Hippocampal formation (tissue), 2 donors: ENCODE data around the gene INA.
A peak's percentile ranks its signal among the peaks of the same experiment; 100 is the strongest.
"Not testable (repeated sequence)": the region's sequence is repeated elsewhere in the genome, so short reads cannot be mapped to it uniquely, and the experiment has no call there.

ENCODE experiments used
- DNase-seq, 2 donors: peaks; one replicate each; lab custom pipeline; 2025; lab: John Stamatoyannopoulos, UW

Gene INA

DNA sequence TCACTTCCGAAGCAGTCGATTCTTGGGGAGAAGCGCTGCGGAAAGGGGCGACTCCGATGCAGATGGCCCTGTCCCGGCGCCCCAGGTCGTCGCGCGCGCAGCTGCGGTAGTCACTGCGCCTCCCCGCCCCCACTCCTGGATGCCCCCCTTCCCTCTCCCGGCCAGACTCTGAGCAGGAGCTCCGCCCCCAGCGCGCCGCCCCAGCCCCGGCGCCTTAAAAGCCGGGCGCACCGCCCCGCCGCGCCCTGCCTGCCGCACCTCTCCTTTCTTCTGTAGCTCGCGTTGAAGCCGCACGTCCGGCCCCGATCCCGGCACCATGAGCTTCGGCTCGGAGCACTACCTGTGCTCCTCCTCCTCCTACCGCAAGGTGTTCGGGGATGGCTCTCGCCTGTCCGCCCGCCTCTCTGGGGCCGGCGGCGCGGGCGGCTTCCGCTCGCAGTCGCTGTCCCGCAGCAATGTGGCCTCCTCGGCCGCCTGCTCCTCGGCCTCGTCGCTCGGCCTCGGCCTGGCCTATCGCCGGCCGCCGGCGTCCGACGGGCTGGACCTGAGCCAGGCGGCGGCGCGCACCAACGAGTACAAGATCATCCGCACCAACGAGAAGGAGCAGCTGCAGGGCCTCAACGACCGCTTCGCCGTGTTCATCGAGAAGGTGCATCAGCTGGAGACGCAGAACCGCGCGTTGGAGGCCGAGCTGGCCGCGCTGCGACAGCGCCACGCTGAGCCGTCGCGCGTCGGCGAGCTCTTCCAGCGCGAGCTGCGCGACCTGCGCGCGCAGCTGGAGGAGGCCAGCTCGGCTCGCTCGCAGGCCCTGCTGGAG lies at the start of gene INA:
TSS of gene INA (plus strand) at position 243 of the 817 bp plus-strand sequence. CDS start at position 317, 74 bp downstream.
- no peak for DNase-seq

DNA sequence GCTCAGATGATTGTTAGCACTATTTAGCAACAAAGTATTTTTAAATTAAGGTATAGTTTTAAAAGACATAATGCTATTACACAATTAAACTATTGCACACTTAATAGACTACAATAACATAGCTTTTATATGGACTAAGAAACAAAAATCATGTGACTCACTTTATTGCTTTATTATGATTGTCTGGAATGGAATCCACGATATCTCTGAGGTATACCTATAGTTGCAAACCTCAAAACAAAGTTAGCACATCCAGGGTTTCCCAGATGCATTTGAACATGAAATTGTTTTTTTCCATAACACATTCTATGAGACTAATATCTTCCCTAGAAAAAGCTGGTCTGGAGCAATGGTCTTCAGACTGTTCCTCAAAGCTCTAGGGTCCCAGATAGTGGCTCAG lies 49.5 kb upstream of the INA start:
- DNase-seq = no peak

DNA sequence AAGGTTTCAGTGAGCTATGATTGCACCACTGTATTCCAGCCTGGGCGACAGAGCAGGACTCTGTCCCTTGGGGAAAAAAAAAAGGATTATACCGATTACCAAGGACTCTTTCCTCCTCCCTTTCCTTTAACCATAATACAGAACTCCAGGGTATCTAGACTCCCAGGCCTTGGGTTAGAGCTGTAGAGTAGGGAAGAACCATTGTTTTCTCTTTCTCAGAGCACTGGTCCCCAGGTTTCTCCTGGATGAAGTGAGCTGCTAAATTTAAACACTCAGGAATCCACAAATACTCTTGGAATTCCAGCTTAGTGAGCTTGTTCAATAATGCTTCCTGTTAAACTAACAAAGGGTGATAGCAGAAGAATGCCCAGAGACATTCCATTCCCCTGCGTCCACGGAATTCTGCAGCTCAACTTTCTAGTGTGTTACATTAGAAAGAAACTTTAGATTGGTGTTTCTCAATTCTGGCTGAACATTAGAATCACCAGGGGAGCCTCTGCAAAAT lies 45.8 kb upstream of the INA start:
- DNase-seq = no peak

DNA sequence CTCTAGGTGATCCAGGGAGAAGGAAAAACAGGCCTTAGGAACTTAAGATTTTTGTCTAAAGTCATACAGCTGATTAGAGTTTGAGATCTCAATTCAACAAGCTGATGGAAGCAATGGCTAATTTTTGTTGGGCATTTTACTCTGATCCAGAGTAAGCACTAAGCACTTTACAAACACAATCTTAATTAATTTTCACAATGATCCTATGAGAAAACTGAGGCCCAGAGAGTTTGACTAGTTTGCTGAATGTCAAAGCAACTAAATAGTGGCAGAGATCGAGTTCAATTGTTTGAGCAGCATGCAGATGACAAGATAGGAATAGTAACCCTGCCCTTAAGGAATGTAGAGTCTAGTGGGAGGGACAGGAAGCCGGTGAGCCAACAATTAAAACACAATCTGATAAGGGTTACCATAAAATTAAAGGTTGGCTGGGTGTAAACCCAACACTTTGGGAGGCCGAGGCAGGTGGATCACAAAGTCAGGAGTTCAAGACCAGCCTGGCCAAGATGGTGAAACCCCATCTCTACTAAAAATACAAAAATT lies 44.7 kb upstream of the INA start:
- DNase-seq = no peak

DNA sequence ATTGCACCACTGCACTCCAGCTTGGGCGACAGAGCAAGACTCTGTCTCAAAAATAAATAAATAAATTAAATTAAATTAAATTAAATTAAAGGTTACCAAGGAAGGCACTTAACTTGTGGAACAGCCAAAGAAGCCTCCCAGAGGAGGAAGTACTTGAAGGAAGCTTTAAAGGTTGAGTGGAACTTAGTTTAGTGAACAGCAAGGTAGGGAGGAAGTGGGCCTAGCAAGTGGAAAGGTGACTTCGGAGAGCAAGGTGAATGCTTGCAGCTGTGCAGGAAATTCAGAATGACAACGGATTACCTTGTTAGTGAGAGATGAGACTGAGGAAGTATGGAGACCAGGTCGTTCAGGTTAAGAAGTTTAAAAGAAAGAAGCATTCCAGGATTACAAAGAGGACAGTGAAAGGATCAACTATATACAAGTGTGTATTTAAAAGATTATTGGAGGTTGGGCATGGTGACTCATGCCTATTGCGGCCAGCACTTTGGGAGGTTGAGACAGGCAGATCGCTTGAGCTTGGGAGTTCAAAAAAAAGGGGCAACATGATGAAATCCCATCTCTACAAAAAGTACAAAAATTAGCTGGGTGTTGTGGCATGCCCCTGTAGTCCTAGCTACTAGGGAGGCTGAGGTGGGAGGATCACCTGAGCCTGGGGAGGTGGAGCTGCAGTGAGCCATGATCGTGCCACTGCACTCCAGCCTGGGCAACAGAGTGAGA lies 44.0 kb upstream of the INA start:
- no peak for DNase-seq

DNA sequence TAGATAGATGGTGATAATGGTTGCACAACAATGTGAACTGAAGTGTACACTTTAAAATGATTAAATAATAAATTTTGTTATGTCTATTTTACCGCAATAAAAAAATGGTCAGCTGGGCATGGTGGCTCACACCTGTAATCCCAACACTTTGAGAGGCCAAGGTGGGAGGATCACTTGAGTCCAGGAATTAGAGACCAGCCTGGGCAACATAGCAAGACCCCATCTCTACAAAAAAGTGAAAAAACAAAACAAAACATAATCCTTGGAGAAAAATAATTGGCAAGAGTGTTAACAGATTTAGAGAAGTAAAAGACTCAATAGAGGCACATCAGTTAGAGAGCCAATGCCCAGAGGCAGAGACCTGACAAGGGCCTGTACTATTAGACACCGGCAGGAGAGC lies 41.2 kb upstream of the INA start:
- DNase-seq = no peak

GRCh38 chr10:103238506-103239252 lies 38.3 kb upstream of the INA start:
- no peak for DNase-seq

DNA sequence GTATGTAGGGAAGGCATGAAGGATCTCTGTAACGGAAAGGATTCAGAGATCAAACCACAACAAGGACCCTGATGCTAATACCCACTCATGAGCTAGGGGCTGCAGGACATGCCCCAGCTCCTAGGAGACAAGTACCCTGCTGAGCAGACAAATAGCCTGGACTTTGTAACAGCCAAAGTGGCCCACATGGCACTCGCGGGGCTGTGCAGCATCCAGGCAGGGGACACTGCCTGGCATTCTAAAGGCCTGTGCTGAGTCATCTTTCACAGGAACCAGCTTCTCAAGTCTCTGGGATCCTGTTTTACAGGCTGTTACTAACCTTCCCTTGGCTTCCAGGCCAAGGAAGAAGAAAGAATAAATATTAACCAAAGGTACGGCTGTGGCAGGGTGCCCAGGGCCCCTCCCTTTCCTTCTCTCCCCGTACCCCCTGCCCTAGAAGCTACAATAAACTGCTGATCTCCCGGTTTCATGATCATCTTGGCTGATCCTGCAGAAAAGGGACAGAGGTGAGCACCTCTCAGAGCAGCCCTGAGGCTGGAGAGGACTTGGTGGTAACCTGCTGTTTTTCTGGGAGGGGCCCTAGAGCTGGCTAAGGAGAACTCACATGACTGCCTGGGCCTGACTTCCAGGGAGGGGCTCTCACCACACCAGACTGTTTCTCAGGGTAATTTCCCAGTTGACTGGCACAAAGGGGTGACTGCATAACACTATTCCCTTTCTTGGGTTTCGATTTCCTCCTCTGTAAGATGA lies 35.5 kb upstream of the INA start:
- DNase-seq = peak; percentile 12 to 44

- DNase-seq = peak; percentile 77 to 80
Observed at GRCh38 chr10:103244666-103245271, 32.2 kb upstream of the INA start.

DNA sequence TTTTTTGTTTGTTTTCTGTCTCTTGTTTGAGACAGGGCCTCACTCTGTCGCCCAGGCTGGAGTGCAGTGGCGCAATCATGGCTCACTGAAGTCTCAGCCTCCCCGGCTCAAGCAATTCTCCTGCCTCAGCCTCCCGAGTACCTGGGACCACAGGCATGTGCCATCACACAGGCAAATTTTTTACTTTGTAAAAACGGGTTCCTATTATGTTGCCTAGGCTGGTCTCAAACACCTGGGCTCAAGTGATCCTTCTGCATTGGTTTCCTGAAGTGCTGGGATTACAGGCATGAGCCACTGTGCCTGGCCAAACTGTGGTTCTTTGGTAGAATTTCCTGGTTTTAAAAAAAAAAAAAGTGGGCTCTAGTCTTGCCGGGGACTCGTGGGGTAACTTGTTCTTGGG lies 31.4 kb upstream of the INA start, which contains the start of gene RPEL1:
TSS of gene RPEL1 (plus strand) at position 301 of the 400 bp plus-strand sequence. CDS start 110 bp downstream, outside the sequence.
- not testable (repeated sequence) for DNase-seq

GRCh38 chr10:103246324-103246723 lies 30.6 kb upstream of the INA start:
- no peak for DNase-seq

GRCh38 chr10:103254113-103254512 lies 22.8 kb upstream of the INA start:
- no peak for DNase-seq

DNA sequence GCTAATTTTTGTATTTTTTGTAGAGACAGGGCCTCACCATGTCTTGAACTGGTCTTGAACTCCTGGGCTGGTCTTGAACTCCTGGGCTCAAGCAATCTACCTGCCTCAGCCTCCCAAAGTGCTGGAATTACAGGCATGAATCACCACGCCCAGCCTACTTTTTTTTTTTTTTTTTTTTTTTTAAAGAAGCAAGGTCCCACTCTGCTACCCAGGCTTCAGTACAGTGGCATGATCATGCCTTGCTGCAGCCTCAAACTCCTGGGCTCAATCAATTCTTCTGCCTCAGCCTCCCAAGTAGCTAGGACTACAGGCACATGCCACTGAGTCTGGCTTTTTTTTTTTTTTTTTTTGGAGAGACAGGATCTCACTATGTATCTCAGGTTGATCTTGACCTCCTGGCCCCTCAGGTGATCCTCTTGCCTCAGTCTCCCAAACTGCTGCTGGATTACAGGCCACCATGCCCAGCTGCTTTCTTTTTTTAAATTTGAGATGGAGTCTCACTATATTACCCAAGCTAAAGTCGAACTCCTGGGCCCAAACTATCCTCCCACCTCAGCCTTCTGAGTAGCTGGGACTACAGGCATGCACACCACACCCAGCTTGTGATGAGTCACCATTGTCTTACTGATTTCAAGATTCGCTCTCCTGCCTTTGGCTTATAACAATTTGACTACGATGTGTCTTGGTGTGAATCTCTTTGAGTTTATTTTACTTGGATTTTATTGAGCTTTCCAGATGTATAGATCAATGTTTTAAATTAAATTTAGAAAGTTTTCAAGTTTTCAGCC lies 22.2 kb upstream of the INA start:
- no peak for DNase-seq

- DNase-seq = no peak
Observed at GRCh38 chr10:103256613-103257012, 20.3 kb upstream of the INA start.

- no peak for DNase-seq
Observed at GRCh38 chr10:103257812-103258211, 19.1 kb upstream of the INA start.

GRCh38 chr10:103258928-103259327 lies 18.0 kb upstream of the INA start:
- DNase-seq = not testable (repeated sequence)

DNA sequence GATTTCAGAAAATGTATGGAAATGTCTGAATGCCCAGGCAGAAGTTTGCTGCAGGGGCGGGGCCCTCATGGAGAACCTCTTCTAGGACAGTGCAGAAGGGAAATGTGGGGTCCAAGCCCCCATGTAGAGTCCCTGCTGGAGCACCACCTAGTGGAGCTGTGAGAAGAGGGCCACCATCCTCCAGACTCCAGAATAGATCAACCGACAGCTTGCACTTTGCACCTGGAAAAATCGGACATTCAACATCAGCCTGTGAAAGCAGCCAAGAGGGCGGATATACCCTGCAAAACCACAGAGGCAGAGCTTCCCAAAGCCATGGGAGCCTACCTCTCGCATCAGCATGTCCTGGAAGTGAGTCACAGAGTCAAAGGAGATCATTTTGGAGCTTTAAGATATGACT lies 16.9 kb upstream of the INA start:
- no peak for DNase-seq

GRCh38 chr10:103262229-103262628 lies 14.7 kb upstream of the INA start:
- no peak for DNase-seq

- DNase-seq = no peak
Observed at GRCh38 chr10:103265717-103266329, 11.1 kb upstream of the INA start.
